Endothelial cell of umbilical vein (primary cell): ENCODE measurements around the gene CLEC16A.

Source experiments
- EZH2 ChIP-seq: IDR thresholded peaks from 2 replicates; pipeline ENCODE4 v1.6.1; 2012; ENCODE audit warnings: borderline replicate concordance, low read depth, mild to moderate bottlenecking, moderate library complexity, low read length, inconsistent platforms; ENCODE audit not compliant: severe bottlenecking
- FOS ChIP-seq: IDR thresholded peaks from 2 replicates; pipeline ENCODE4 v1.6.1; 2011; ENCODE audit warnings: mild to moderate bottlenecking, low read length, moderate library complexity, borderline replicate concordance; ENCODE audit not compliant: insufficient read depth
- GATA2 ChIP-seq: IDR thresholded peaks from 2 replicates; pipeline ENCODE4 v1.7.0; 2011; ENCODE audit warnings: low read depth, mild to moderate bottlenecking, moderate library complexity, mixed read lengths, low read length; ENCODE audit not compliant: insufficient read length, insufficient read depth
- JUN ChIP-seq: IDR thresholded peaks from 2 replicates; pipeline ENCODE4 v1.6.1; 2011; ENCODE audit warnings: borderline replicate concordance, low read depth; ENCODE audit not compliant: insufficient read length, insufficient read depth
- MYC ChIP-seq: IDR thresholded peaks from one replicate; pipeline ENCODE4 v1.6.1; 2011; ENCODE audit warnings: mild to moderate bottlenecking, low read depth, low read length
- POLR2A ChIP-seq: IDR thresholded peaks from 2 replicates; pipeline ENCODE4 v1.6.1; 2012; ENCODE audit warnings: low read depth, mild to moderate bottlenecking, control low read depth, low read length
- POLR2AphosphoS5 ChIP-seq: IDR thresholded peaks from 2 replicates; pipeline ENCODE4 v1.6.1; 2012; ENCODE audit warnings: low read depth, mild to moderate bottlenecking, control low read depth, low read length, moderate library complexity; ENCODE audit not compliant: insufficient read depth
- TF ChIP-seq, protein P1 (sequence below), 2 donors: IDR thresholded peaks; 1 replicate in 1 of 2; 2 replicates in 1 of 2; pipeline ENCODE4 v1.5.1; 2011; ENCODE audit warnings: low read length in 2 of 2, mild to moderate bottlenecking in 2 of 2, moderate library complexity in 2 of 2, control low read depth in 1 of 2, inconsistent platforms in 1 of 2, low read depth in 1 of 2; ENCODE audit not compliant: insufficient read depth in 1 of 2; ENCODE audit errors: extremely low read depth in 1 of 2
- TF ChIP-seq, protein P2 (sequence below): IDR thresholded peaks from 2 replicates; pipeline ENCODE4 v1.6.1; 2011; ENCODE audit not compliant: insufficient read depth, insufficient read length

DNA sequence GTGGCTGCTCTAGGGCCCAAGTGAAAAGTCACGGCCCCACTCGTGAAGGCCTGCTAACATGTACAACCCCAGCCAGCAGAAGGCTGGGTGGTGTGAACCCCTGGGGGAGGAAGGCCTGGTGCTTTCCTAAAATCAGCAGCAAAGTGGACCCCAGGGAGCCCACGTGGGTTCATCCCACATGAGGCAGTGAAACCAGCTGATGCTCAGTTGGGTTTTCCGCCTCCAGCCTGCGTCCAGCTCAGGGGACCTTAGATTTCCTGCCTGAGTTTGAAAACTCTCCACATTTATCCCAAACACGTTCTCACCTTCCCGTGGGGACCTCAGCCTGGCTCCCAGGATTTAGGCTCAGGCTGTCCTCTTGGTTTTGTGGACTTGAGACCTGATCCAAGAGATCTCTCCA lies 225.8 kb downstream of the CLEC16A start:
- TF ChIP-seq, protein P1, sequence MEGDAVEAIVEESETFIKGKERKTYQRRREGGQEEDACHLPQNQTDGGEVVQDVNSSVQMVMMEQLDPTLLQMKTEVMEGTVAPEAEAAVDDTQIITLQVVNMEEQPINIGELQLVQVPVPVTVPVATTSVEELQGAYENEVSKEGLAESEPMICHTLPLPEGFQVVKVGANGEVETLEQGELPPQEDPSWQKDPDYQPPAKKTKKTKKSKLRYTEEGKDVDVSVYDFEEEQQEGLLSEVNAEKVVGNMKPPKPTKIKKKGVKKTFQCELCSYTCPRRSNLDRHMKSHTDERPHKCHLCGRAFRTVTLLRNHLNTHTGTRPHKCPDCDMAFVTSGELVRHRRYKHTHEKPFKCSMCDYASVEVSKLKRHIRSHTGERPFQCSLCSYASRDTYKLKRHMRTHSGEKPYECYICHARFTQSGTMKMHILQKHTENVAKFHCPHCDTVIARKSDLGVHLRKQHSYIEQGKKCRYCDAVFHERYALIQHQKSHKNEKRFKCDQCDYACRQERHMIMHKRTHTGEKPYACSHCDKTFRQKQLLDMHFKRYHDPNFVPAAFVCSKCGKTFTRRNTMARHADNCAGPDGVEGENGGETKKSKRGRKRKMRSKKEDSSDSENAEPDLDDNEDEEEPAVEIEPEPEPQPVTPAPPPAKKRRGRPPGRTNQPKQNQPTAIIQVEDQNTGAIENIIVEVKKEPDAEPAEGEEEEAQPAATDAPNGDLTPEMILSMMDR (IDR thresholded peaks at IDR 0.05; ENCODE audit: extremely low read depth in 1 of 2, insufficient read depth in 1 of 2, low read depth in 1 of 2, low read length in 2 of 2): no peak
- no peak for TF ChIP-seq MYC
- no peak for TF ChIP-seq POLR2A
- TF ChIP-seq EZH2: no peak
- TF ChIP-seq POLR2AphosphoS5: no peak
- TF ChIP-seq JUN: no peak
- TF ChIP-seq, protein P2, sequence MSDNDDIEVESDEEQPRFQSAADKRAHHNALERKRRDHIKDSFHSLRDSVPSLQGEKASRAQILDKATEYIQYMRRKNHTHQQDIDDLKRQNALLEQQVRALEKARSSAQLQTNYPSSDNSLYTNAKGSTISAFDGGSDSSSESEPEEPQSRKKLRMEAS: no peak
- TF ChIP-seq FOS: no peak
- TF ChIP-seq GATA2: no peak
